SK-N-SH treated with all-trans-retinoic acid at 6 μM for 48 hours (cell line): ENCODE results near the gene SCP2D1.

Source experiments
- BACH2 ChIP-seq: fragments of 250-450 bp; sonication (Bioruptor Pico); IDR thresholded peaks from 2 replicates; pipeline ENCODE4 v1.9.0; 2021; ENCODE audit warnings: mild to moderate bottlenecking, borderline replicate concordance
- ISL1 ChIP-seq: fragments of 250-450 bp; sonication (Bioruptor Pico); IDR thresholded peaks from 2 replicates; pipeline ENCODE4 v2.1.2; 2022; ENCODE audit warnings: mild to moderate bottlenecking, moderate library complexity
- TF ChIP-seq, protein P1 (sequence below): fragments of 250-450 bp; sonication (Bioruptor Pico); IDR thresholded peaks from 2 replicates; pipeline ENCODE4 v1.5.0; 2020; ENCODE audit warnings: mild to moderate bottlenecking, moderate library complexity
- TF ChIP-seq, protein P2 (sequence below): fragments of 250-450 bp; sonication (Bioruptor Pico); IDR thresholded peaks from 2 replicates; pipeline ENCODE4 v1.8.0; 2020; ENCODE audit warnings: mild to moderate bottlenecking, moderate library complexity, borderline replicate concordance
- TF ChIP-seq, protein P3 (sequence below): fragments of 250-450 bp; sonication (Bioruptor Pico); IDR thresholded peaks from 2 replicates; pipeline ENCODE4 v1.8.0; 2021; ENCODE audit warnings: low read depth, mild to moderate bottlenecking, moderate library complexity, borderline replicate concordance

SCP2D1 gene

DNA sequence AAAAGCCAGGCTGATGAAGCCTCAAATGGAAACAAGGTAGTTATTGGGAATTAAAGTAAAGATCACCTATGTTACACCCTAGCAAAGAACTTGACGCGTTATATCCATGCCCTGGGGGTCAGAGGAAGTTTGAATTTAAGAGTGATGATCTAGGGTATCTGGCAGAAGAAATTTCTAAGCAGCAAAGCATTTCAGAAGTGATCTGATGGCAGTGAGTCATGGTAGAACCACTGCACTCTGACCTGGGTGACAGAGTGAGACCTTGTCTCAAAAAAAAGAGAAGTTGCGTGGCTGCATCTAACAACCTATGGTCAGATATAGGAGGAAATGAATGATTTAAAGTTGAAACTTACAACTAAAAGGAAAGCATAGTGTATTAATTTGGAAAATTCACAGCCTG is 45.2 kb downstream of the SCP2D1 start (continued):
- TF ChIP-seq, protein P1, sequence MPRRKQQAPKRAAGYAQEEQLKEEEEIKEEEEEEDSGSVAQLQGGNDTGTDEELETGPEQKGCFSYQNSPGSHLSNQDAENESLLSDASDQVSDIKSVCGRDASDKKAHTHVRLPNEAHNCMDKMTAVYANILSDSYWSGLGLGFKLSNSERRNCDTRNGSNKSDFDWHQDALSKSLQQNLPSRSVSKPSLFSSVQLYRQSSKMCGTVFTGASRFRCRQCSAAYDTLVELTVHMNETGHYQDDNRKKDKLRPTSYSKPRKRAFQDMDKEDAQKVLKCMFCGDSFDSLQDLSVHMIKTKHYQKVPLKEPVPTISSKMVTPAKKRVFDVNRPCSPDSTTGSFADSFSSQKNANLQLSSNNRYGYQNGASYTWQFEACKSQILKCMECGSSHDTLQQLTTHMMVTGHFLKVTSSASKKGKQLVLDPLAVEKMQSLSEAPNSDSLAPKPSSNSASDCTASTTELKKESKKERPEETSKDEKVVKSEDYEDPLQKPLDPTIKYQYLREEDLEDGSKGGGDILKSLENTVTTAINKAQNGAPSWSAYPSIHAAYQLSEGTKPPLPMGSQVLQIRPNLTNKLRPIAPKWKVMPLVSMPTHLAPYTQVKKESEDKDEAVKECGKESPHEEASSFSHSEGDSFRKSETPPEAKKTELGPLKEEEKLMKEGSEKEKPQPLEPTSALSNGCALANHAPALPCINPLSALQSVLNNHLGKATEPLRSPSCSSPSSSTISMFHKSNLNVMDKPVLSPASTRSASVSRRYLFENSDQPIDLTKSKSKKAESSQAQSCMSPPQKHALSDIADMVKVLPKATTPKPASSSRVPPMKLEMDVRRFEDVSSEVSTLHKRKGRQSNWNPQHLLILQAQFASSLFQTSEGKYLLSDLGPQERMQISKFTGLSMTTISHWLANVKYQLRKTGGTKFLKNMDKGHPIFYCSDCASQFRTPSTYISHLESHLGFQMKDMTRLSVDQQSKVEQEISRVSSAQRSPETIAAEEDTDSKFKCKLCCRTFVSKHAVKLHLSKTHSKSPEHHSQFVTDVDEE = no peak
- TF ChIP-seq, protein P2, sequence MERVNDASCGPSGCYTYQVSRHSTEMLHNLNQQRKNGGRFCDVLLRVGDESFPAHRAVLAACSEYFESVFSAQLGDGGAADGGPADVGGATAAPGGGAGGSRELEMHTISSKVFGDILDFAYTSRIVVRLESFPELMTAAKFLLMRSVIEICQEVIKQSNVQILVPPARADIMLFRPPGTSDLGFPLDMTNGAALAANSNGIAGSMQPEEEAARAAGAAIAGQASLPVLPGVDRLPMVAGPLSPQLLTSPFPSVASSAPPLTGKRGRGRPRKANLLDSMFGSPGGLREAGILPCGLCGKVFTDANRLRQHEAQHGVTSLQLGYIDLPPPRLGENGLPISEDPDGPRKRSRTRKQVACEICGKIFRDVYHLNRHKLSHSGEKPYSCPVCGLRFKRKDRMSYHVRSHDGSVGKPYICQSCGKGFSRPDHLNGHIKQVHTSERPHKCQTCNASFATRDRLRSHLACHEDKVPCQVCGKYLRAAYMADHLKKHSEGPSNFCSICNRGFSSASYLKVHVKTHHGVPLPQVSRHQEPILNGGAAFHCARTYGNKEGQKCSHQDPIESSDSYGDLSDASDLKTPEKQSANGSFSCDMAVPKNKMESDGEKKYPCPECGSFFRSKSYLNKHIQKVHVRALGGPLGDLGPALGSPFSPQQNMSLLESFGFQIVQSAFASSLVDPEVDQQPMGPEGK = no peak
- TF ChIP-seq ISL1 (CRISPR knock-in tag) = no peak
- TF ChIP-seq BACH2 (CRISPR knock-in tag) = no peak
- TF ChIP-seq, protein P3, sequence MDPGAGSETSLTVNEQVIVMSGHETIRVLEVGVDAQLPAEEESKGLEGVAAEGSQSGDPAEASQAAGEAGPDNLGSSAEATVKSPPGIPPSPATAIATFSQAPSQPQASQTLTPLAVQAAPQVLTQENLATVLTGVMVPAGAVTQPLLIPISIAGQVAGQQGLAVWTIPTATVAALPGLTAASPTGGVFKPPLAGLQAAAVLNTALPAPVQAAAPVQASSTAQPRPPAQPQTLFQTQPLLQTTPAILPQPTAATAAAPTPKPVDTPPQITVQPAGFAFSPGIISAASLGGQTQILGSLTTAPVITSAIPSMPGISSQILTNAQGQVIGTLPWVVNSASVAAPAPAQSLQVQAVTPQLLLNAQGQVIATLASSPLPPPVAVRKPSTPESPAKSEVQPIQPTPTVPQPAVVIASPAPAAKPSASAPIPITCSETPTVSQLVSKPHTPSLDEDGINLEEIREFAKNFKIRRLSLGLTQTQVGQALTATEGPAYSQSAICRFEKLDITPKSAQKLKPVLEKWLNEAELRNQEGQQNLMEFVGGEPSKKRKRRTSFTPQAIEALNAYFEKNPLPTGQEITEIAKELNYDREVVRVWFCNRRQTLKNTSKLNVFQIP (CRISPR knock-in tag) = no peak
